ENCODE measurements around the gene BANK1.

DNA sequence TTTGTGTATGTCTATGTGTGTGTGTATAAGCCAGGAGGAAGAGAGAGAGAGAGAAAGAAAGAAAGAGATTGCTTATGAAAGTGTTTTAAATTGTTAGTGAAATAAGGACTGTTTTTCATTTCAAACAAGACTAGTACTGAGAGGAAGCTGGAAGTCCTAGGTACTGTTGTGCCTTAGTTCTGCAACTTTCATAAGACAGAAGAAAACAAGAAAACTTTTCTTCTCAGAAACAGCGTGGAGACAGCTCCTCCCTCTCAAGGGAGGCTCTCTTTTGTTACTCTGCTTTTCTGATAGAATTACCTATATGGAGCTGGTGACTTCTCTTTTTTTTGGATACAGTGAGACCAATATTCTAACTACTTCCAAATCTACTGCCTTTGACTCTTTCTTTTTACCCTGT lies 62.5 kb downstream of the BANK1 start:
- no peak for TF ChIP-seq POLR2AphosphoS5 (IDR thresholded peaks at IDR 0.05)
- TF ChIP-seq POLR2A (IDR thresholded peaks at IDR 0.05), result no peak
